Left colon (tissue), 2 donors: ENCODE measurements around the gene ARAP2. TPM values are rescaled to one million over a fixed set of nuclear protein-coding genes. Genes with fewer than 3 reads are reported as not detected.

Source experiments
- ATAC-seq: fragments of 200-7000 bp; cut with Tn5 transposase; one replicate; pipeline ENCODE4 v1.9.1; 2020; ENCODE audit warnings: mild to moderate bottlenecking, moderate library complexity
- DNase-seq, 2 donors: peaks; one replicate each; pipeline ENCODE4 v3.0.0-alpha.2; 2020
- intact Hi-C, 2 donors: fragments of 100-400 bp; cut with DNase I in 1 of 2; cut with micrococcal nuclease in 1 of 2; formaldehyde crosslinking; loops; one replicate each; pipeline versions ENCODE4 v1.11.2 to v1.14.0; 2022; cut with DNase I, micrococcal nuclease
- total RNA-seq, 2 donors: library from RNA; stranded (reverse); fragmentation: NEBNext Ultra II Directional; extraction: Animal tissue kit (Norgen Biotek cat#: 25700); gene quantifications; one replicate each; pipeline ENCODE4 v1.2.1, GENCODE V29; 2021
- donor health status: DM: no; HTN: no; CAD: no.
- donor health status: DM: yes; HTN: yes; CAD: no.

The ARAP2 gene
- total RNA-seq, 2 donors from 2014 or later = 19.5 to 22.3 TPM

DNA sequence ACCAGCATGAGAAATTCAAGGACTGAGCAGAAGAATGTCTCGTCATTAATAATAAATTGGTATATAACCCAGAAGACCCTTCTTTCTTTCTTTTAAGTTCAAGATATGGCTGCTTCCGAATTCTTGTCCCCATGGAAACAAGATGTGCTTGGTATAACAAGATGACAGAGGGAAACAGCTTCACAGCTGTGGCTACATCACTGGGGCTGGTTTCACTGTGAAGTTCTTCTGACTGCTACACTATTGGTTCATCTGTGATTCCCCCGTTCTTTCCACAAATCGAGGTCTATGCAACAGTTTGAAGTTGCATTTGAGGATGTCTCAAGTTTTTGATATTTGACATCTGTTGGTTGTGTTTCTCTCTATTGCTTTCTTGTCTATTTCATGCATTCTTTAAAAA is 24.8 kb upstream of the ARAP2 start:
- no peak for ATAC-seq
- DNase-seq = no peak
- intact Hi-C loops = no loop called here

- intact Hi-C loops = no loop called here
- no peak for DNase-seq
- ATAC-seq = no peak
Measured at GRCh38 chr4:36267486-36268268, 23.4 kb upstream of the ARAP2 start.

DNA sequence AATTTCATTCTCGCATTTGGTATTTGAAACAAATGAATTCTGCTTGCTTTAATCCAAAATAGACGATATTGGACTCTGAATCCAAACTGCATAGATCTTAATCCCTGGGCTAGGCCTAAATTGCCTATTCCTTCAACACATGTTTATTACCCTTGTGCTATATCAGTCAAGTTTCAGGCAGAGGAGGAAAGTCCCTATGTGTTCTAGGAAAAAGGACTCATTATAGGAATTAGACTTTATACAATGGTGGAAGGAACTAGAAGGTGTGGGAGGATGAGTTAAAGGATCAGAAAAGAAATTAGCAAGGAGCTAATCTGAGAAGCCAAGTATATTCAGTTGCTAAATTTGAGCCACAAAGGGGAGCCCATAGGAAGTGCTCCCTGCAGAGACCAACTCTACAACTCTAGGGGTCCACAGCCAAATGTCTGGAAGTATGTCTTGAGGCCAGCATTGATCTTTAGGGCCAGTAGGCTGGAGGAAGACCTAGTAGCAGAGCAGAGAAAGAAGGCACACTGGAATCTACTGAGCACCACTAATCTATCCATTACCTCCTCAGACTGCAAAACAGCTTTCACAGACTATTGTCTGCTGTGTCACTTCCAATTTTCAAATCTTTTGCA is 20.0 kb upstream of the ARAP2 start:
- ATAC-seq = peak; percentile 55
- DNase-seq = no peak
- intact Hi-C loops = no loop called here

DNA sequence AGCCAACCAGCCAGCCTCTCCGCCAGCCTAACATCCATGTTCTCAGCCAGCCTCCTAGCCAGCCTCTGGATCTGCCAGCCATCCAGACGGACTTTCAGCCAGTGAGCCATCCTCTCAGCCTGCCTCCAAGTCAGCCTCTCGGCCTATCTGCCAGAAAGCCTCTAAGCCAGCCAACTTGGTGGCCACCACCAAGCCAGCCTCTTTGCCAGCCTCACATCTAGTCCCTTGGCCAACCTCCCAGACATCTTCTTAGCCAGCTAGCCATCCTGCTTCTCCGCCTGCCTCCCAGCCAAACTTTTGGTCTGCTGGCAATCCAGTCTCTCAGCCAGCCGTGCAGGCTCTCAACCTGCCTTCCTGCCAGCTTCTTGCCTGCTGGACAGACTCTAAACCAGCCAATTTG is 16.4 kb upstream of the ARAP2 start:
- DNase-seq (no peak), ATAC-seq (no peak)
- intact Hi-C loops = no loop called here

DNA sequence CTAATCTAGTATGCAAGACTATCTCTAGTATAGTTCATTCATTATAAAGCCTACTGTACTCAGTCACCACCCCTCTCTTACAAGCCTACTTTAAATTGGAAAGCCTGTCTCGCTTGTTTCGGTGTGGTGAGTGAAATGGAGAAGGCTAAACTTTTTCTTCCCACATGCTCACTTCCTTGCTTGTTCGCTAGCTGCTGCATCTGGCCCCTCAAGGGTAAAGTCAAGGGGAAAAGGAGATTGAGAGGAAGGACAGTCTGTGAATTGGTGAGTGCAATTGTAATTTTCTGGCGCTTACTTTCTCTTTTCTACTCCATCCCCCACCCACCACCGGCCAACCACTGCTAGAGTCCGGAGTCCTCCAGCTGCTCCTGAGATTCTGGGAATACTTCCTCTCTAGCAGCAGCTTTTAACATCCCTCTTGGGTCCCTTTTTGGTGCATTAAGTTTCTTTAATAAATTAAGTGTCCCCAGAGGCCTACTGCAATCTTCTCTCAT is 12.1 kb upstream of the ARAP2 start:
- DNase-seq = no peak
- peak; percentile 43 for ATAC-seq
- intact Hi-C loops = no loop called here

DNA sequence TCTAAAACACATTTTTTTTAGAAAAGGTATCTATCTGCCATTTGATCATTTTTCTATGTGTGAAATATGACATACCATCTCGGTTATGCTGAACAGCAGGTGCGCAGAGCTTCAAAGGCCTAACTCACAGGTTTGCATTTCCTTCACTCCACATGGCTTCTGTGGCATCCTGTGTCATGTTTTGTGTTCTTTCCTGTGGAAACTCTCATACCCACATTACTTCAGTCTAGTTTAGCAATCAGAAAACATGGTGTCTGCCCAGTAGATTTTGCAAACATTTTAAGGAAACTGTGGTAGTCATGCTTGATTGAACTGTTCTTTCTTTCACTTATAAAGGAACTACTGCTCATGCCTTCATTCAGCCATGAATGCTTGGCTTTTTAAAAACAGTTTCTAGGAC is 11.3 kb upstream of the ARAP2 start:
- no peak for DNase-seq
- ATAC-seq = peak; percentile 32
- intact Hi-C loops = no loop called here

DNA sequence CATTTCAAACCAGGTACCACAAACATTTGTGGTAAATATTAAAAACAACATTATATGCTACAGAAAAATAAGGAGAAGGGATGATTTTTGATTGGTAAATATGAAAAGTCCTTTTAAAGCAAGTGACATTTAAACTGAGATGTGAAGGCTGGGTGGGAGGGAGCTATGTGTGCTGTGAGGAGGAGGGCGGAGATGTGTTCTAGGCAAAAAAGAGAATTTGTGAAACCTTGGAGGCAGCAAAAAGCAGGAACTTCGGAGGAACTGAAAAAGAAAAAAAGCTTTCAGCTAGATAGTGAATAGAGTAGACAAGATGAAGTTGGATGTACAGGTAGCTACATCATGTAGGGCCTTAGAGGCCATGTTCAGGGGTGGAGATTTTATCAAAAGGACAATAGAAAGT is 10.1 kb upstream of the ARAP2 start:
- no peak for ATAC-seq
- intact Hi-C loops = no loop called here

GRCh38 chr4:36251983-36252382 is 7.7 kb upstream of the ARAP2 start:
- no peak for DNase-seq
- no peak for ATAC-seq

More for the DNA sequence above, 10.1 kb upstream of the ARAP2 start:
- DNase-seq = no peak

GRCh38 chr4:36249610-36250009 is 5.3 kb upstream of the ARAP2 start:
- intact Hi-C loops = no loop called here
- ATAC-seq (no peak), DNase-seq (no peak)

More at GRCh38 chr4:36251983-36252382, 7.7 kb upstream of the ARAP2 start:
- intact Hi-C loops = no loop called here

- DNase-seq (peak; percentile 55 to 66), ATAC-seq (peak; percentile 65)
- intact Hi-C loops = no loop called here
Measured at GRCh38 chr4:36243355-36244256, 708 bp downstream of the ARAP2 start.

GRCh38 chr4:36242629-36243354 is 1.5 kb downstream of the ARAP2 start:
- intact Hi-C loops = no loop called here
- peak in 1 of 2 donors; percentile 15 for DNase-seq
- ATAC-seq = no peak

- ATAC-seq (no peak), DNase-seq (no peak)
- intact Hi-C loops = no loop called here
Measured at GRCh38 chr4:36241771-36242170, 2.5 kb downstream of the ARAP2 start.

- ATAC-seq (no peak), DNase-seq (no peak)
- intact Hi-C loops = no loop called here
Measured at GRCh38 chr4:36237366-36238313, 6.7 kb downstream of the ARAP2 start.

GRCh38 chr4:36236159-36236558 is 8.2 kb downstream of the ARAP2 start:
- DNase-seq (no peak), ATAC-seq (no peak)
- intact Hi-C loops = no loop called here

- intact Hi-C loops = no loop called here
- peak; percentile 53 for ATAC-seq
Measured at GRCh38 chr4:36235306-36235705, 9.0 kb downstream of the ARAP2 start.

GRCh38 chr4:36233567-36234266 is 10.6 kb downstream of the ARAP2 start:
- DNase-seq (no peak), ATAC-seq (no peak)
- intact Hi-C loops = no loop called here

More at GRCh38 chr4:36235306-36235705, 9.0 kb downstream of the ARAP2 start:
- DNase-seq = no peak

- DNase-seq = no peak
- ATAC-seq = peak; percentile 98
- intact Hi-C loops = no loop called here
Measured at GRCh38 chr4:36230534-36230933, 13.8 kb downstream of the ARAP2 start.
